K562 (cell line): ENCODE results near the gene TMC8. TPM values are rescaled to one million over a fixed set of nuclear protein-coding genes. Genes with fewer than 3 reads are reported as not detected.

Source experiments
- CBFA2T3 ChIP-seq: fragments of 450-650 bp; IDR thresholded peaks from 2 replicates; pipeline ENCODE4 v1.6.1; 2017
- MEF2D ChIP-seq: conservative IDR thresholded peaks from 2 replicates; pipeline ENCODE4 v1.6.1; 2016; ENCODE audit warnings: low read depth, missing genetic modification characterization, missing compliant biosample characterization
- TRIM28 ChIP-seq: fragments of 450-650 bp; IDR thresholded peaks from 2 replicates; pipeline ENCODE4 v1.6.1; 2017
- ZNF140 ChIP-seq: fragments of 250-450 bp; sonication (Bioruptor Pico); IDR thresholded peaks from 2 replicates; pipeline ENCODE4 v1.8.0; 2021; ENCODE audit warnings: moderate library complexity, mild to moderate bottlenecking, inconsistent platforms
- polyA plus RNA-seq, 8 experiments: library from polyadenylated mRNA; depleted of rRNA in 4 of 8; stranded (reverse) in 5 of 8; unstranded in 3 of 8; fragments of >200 nt; fragmentation: Nextera tagmentation in 2 of 8; fragmentation: Illumina TruSeq in 1 of 8; extraction: Ambion mirVana in 2 of 8; extraction: Trizol in 1 of 8; gene quantifications; 2 replicates each; pipeline versions ENCODE4 v1.2.1 to v1.2.3, GENCODE V29; 2011 to 2014; ENCODE audit warnings: inconsistent platforms in 1 of 8, missing spikeins in 1 of 8
- total RNA-seq, 7 experiments: library from RNA; depleted of rRNA in 6 of 7; stranded (reverse); fragments of >200 nt in 6 of 7; fragmentation: Illumina TruSeq in 2 of 7; extraction: Trizol in 2 of 7; gene quantifications; 2 replicates each; pipeline versions ENCODE4 v1.2.1 to v1.2.3, GENCODE V29; 2011 to 2021; ENCODE audit warnings: low replicate concordance in 1 of 7
- TF ChIP-seq, protein P1 (sequence below): fragments of 250-450 bp; sonication (Bioruptor Pico); IDR thresholded peaks from 2 replicates; pipeline ENCODE4 v1.4.0; 2020; ENCODE audit warnings: mild to moderate bottlenecking, moderate library complexity
- TF ChIP-seq, protein P2 (sequence below): sonication (generic); formaldehyde crosslinking; IDR thresholded peaks from 2 replicates; pipeline ENCODE4 v1.8.0; 2023; ENCODE audit warnings: missing genetic modification reagents, mild to moderate bottlenecking, borderline replicate concordance
- TF ChIP-seq, protein P3 (sequence below): IDR thresholded peaks from 2 replicates; pipeline ENCODE4 v1.6.1; 2011; ENCODE audit warnings: borderline replicate concordance, low read depth, mild to moderate bottlenecking, moderate library complexity, low read length; ENCODE audit not compliant: insufficient read depth, poor library complexity, severe bottlenecking
- TF ChIP-seq, protein P4 (sequence below): fragments of 250-450 bp; sonication (Bioruptor Pico); IDR thresholded peaks from 2 replicates; pipeline ENCODE4 v1.8.0; 2021; ENCODE audit warnings: borderline replicate concordance, mild to moderate bottlenecking, moderate library complexity; ENCODE audit not compliant: poor library complexity, severe bottlenecking
- TF ChIP-seq, protein P5 (sequence below): fragments of 250-450 bp; sonication (Bioruptor Pico); IDR thresholded peaks from 2 replicates; pipeline ENCODE4 v1.8.0; 2021; ENCODE audit warnings: mild to moderate bottlenecking, moderate library complexity
- TF ChIP-seq, protein P6 (sequence below): fragments of 450-650 bp; IDR thresholded peaks from 2 replicates; pipeline ENCODE4 v1.6.1; 2016; ENCODE audit warnings: low read depth, mild to moderate bottlenecking, moderate library complexity
- TF ChIP-seq, protein P7 (sequence below): fragments of 450-650 bp; formaldehyde crosslinking; IDR thresholded peaks from 2 replicates; pipeline ENCODE4 v1.4.0; 2020; ENCODE audit warnings: mild to moderate bottlenecking, mixed read lengths

Gene TMC8
- total and polyA plus RNA-seq, 9 of the 15 experiments (the other 6 are each of a cell fraction or from before 2014, with no cell fraction given), result 0.13 to 10.9 (median 2.8) TPM

DNA sequence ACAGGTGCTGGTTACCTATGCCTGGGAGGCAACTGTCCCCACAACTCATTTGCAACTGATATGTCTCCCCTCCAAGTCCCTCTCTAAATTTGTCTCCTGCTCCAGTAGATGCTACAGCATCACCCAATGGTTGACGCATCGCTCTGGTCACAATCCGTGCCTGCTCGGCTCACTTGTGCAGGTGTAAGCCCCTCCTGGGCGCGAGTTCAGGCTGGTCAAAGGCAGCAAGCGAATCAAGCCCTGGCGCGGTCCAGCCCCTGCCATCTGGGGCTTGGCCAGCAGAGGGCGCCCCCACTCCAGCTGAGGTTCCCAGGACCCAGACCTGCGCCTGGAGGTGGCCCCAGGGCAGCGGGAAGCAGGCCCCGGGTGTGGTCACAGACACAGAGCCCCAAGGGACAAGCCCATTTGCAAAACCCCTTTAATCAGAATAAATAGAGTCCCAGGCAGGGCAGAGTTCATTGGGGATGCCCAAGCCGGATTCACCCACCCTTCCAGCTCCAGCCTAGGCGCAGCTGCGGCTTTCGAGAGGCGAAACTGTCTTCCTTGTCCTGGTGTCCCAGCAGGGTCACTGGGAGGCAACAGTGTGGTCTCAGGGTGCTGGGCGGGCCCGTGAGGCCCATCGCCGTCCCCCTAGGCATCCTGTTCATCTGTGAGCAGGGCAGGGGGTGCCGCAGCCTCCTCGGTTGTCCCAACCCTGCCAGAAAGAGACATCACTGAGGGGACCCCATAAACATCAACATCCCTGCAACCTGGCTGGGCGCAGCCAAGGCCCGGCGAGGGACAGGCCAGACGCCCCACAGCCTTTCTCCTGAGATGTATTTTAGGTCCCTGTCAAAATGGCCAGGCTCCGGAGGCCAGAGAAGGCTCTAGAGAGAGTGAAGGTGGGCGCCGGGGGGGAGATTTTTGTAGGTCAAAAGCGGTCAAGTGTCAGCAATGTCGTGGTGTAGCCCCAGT is 17.8 kb upstream of the TMC8 start (continued):
- TF ChIP-seq, protein P1, sequence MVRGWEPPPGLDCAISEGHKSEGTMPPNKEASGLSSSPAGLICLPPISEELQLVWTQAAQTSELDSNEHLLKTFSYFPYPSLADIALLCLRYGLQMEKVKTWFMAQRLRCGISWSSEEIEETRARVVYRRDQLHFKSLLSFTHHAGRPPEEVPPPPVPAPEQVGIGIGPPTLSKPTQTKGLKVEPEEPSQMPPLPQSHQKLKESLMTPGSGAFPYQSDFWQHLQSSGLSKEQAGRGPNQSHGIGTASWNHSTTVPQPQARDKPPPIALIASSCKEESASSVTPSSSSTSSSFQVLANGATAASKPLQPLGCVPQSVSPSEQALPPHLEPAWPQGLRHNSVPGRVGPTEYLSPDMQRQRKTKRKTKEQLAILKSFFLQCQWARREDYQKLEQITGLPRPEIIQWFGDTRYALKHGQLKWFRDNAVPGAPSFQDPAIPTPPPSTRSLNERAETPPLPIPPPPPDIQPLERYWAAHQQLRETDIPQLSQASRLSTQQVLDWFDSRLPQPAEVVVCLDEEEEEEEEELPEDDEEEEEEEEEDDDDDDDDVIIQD (CRISPR knock-in tag), result no peak
- TF ChIP-seq ZNF140 (CRISPR knock-in tag), result no peak
- TF ChIP-seq, protein P2, sequence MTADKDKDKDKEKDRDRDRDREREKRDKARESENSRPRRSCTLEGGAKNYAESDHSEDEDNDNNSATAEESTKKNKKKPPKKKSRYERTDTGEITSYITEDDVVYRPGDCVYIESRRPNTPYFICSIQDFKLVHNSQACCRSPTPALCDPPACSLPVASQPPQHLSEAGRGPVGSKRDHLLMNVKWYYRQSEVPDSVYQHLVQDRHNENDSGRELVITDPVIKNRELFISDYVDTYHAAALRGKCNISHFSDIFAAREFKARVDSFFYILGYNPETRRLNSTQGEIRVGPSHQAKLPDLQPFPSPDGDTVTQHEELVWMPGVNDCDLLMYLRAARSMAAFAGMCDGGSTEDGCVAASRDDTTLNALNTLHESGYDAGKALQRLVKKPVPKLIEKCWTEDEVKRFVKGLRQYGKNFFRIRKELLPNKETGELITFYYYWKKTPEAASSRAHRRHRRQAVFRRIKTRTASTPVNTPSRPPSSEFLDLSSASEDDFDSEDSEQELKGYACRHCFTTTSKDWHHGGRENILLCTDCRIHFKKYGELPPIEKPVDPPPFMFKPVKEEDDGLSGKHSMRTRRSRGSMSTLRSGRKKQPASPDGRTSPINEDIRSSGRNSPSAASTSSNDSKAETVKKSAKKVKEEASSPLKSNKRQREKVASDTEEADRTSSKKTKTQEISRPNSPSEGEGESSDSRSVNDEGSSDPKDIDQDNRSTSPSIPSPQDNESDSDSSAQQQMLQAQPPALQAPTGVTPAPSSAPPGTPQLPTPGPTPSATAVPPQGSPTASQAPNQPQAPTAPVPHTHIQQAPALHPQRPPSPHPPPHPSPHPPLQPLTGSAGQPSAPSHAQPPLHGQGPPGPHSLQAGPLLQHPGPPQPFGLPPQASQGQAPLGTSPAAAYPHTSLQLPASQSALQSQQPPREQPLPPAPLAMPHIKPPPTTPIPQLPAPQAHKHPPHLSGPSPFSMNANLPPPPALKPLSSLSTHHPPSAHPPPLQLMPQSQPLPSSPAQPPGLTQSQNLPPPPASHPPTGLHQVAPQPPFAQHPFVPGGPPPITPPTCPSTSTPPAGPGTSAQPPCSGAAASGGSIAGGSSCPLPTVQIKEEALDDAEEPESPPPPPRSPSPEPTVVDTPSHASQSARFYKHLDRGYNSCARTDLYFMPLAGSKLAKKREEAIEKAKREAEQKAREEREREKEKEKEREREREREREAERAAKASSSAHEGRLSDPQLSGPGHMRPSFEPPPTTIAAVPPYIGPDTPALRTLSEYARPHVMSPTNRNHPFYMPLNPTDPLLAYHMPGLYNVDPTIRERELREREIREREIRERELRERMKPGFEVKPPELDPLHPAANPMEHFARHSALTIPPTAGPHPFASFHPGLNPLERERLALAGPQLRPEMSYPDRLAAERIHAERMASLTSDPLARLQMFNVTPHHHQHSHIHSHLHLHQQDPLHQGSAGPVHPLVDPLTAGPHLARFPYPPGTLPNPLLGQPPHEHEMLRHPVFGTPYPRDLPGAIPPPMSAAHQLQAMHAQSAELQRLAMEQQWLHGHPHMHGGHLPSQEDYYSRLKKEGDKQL (CRISPR knock-in tag), result no peak
- TF ChIP-seq CBFA2T3, result no peak
- TF ChIP-seq, protein P3, sequence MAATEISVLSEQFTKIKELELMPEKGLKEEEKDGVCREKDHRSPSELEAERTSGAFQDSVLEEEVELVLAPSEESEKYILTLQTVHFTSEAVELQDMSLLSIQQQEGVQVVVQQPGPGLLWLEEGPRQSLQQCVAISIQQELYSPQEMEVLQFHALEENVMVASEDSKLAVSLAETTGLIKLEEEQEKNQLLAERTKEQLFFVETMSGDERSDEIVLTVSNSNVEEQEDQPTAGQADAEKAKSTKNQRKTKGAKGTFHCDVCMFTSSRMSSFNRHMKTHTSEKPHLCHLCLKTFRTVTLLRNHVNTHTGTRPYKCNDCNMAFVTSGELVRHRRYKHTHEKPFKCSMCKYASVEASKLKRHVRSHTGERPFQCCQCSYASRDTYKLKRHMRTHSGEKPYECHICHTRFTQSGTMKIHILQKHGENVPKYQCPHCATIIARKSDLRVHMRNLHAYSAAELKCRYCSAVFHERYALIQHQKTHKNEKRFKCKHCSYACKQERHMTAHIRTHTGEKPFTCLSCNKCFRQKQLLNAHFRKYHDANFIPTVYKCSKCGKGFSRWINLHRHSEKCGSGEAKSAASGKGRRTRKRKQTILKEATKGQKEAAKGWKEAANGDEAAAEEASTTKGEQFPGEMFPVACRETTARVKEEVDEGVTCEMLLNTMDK, result peak; percentile 78
- no peak for TF ChIP-seq TRIM28
- TF ChIP-seq, protein P4, sequence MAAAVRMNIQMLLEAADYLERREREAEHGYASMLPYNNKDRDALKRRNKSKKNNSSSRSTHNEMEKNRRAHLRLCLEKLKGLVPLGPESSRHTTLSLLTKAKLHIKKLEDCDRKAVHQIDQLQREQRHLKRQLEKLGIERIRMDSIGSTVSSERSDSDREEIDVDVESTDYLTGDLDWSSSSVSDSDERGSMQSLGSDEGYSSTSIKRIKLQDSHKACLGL (CRISPR knock-in tag), result no peak
- TF ChIP-seq MEF2D (tag), result no peak
- TF ChIP-seq, protein P5, sequence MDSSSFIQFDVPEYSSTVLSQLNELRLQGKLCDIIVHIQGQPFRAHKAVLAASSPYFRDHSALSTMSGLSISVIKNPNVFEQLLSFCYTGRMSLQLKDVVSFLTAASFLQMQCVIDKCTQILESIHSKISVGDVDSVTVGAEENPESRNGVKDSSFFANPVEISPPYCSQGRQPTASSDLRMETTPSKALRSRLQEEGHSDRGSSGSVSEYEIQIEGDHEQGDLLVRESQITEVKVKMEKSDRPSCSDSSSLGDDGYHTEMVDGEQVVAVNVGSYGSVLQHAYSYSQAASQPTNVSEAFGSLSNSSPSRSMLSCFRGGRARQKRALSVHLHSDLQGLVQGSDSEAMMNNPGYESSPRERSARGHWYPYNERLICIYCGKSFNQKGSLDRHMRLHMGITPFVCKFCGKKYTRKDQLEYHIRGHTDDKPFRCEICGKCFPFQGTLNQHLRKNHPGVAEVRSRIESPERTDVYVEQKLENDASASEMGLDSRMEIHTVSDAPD (CRISPR knock-in tag), result no peak
- TF ChIP-seq, protein P6, sequence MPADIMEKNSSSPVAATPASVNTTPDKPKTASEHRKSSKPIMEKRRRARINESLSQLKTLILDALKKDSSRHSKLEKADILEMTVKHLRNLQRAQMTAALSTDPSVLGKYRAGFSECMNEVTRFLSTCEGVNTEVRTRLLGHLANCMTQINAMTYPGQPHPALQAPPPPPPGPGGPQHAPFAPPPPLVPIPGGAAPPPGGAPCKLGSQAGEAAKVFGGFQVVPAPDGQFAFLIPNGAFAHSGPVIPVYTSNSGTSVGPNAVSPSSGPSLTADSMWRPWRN, result no peak
- TF ChIP-seq, protein P7, sequence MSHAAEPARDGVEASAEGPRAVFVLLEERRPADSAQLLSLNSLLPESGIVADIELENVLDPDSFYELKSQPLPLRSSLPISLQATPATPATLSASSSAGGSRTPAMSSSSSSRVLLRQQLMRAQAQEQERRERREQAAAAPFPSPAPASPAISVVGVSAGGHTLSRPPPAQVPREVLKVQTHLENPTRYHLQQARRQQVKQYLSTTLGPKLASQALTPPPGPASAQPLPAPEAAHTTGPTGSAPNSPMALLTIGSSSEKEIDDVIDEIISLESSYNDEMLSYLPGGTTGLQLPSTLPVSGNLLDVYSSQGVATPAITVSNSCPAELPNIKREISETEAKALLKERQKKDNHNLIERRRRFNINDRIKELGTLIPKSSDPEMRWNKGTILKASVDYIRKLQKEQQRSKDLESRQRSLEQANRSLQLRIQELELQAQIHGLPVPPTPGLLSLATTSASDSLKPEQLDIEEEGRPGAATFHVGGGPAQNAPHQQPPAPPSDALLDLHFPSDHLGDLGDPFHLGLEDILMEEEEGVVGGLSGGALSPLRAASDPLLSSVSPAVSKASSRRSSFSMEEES (CRISPR knock-in tag), result no peak
